H1 (cell line): ENCODE measurements around the gene HMGA1. TPM values are rescaled to one million over a fixed set of nuclear protein-coding genes. Genes with fewer than 3 reads are reported as not detected.

Source experiments
- CTCF ChIA-PET: fragments of 300-600 bp; sonication (Branson Sonifier 250); formaldehyde crosslinking; loops from one replicate; lab custom pipeline; 2021; ENCODE audit not compliant: partially characterized antibody; lab: Charles Lee
- POLR2A ChIA-PET: fragments of 300-600 bp; sonication (Branson Sonifier 250); formaldehyde crosslinking; loops from one replicate; lab custom pipeline; 2021; ENCODE audit warnings: inconsistent platforms; ENCODE audit not compliant: partially characterized antibody; lab: Charles Lee
- DNase-seq, 2 experiments: peaks; one replicate each; pipeline versions ENCODE4 v3.0.0 to v3.0.0-alpha.2; 2010 to 2022; ENCODE audit warnings: low spot score in 2 of 2, low read depth in 1 of 2, mixed read lengths in 1 of 2
- FAIRE-seq: peaks from 2 replicates; lab custom pipeline; 2011; peaks lifted over from hg19 to GRCh38; lab: Jason Lieb, UNC
- H2AFZ ChIP-seq: 2 replicates; pipeline ENCODE4 v1.8.1; 2012; ENCODE audit warnings: low read length, inconsistent platforms
- H2AK5ac ChIP-seq: 2 replicates; pipeline ENCODE4 v1.6.1; 2013; ENCODE audit warnings: low read depth, low read length
- H2BK120ac ChIP-seq: replicated peaks from 2 replicates; pipeline ENCODE3; 2013; ENCODE audit warnings: low read depth, low read length, inconsistent platforms
- H2BK12ac ChIP-seq: 2 replicates; pipeline ENCODE4 v1.6.1; 2013; ENCODE audit warnings: low read depth, low read length
- H2BK15ac ChIP-seq: 2 replicates; pipeline ENCODE4 v1.6.1; 2013; ENCODE audit warnings: low read length
- H2BK20ac ChIP-seq: 2 replicates; pipeline ENCODE4 v1.6.1; 2013; ENCODE audit warnings: low read length
- H2BK5ac ChIP-seq: 2 replicates; pipeline ENCODE4 v1.6.1; 2013; ENCODE audit warnings: low read depth, low read length
- H3K14ac ChIP-seq: 2 replicates; pipeline ENCODE4 v1.6.1; 2013; ENCODE audit warnings: inconsistent platforms; ENCODE audit not compliant: insufficient read length
- H3K18ac ChIP-seq: 2 replicates; pipeline ENCODE4 v1.6.1; 2013; ENCODE audit warnings: low read length; ENCODE audit errors: extremely low read depth
- H3K23ac ChIP-seq: 2 replicates; pipeline ENCODE4 v1.6.1; 2013; ENCODE audit warnings: inconsistent platforms; ENCODE audit not compliant: insufficient read length
- H3K23me2 ChIP-seq: 2 replicates; pipeline ENCODE4 v1.6.1; 2013; ENCODE audit warnings: low read depth, low read length
- H3K27ac ChIP-seq: 2 replicates; pipeline ENCODE4 v1.6.1; 2011; ENCODE audit warnings: low read depth, low read length, inconsistent platforms
- H3K27me3 ChIP-seq, 4 experiments: replicated peaks in 1 of 4; 1 replicate in 1 of 4; 2 replicates in 3 of 4; pipeline versions ENCODE4 v1.6.1 to v1.8.1; 2011 to 2013; ENCODE audit warnings: low read length in 3 of 4, mild to moderate bottlenecking in 3 of 4, inconsistent platforms in 2 of 4, mixed read lengths in 2 of 4, moderate library complexity in 1 of 4; ENCODE audit not compliant: control insufficient read depth in 3 of 4, insufficient read depth in 3 of 4; ENCODE audit errors: extremely low read depth in 1 of 4
- H3K36me3 ChIP-seq, 4 experiments: 2 replicates each; pipeline versions ENCODE4 v1.6.1 to v1.8.1; 2011 to 2013; ENCODE audit warnings: mild to moderate bottlenecking in 4 of 4, low read length in 3 of 4, moderate library complexity in 2 of 4, control low read depth in 1 of 4, inconsistent platforms in 1 of 4; ENCODE audit not compliant: insufficient read depth in 4 of 4, control insufficient read depth in 2 of 4
- H3K4ac ChIP-seq: replicated peaks from 2 replicates; pipeline ENCODE3; 2013; ENCODE audit warnings: low read length, low read depth, mixed read lengths, inconsistent platforms; ENCODE audit not compliant: insufficient read length
- H3K4me1 ChIP-seq, 4 experiments: replicated peaks in 1 of 4; 1 replicate in 1 of 4; 2 replicates in 3 of 4; pipeline versions ENCODE4 v1.6.1 to v1.8.1; 2011 to 2013; ENCODE audit warnings: low read length in 3 of 4, inconsistent platforms in 2 of 4, mixed read lengths in 1 of 4; ENCODE audit not compliant: insufficient read depth in 4 of 4, control insufficient read depth in 3 of 4
- H3K4me2 ChIP-seq, 2 experiments: 2 replicates each; pipeline versions ENCODE4 v1.6.1 to v1.8.1; 2011 to 2013; ENCODE audit warnings: low read depth in 2 of 2, low read length in 2 of 2, control low read depth in 1 of 2, inconsistent platforms in 1 of 2, mild to moderate bottlenecking in 1 of 2; ENCODE audit not compliant: insufficient read depth in 1 of 2
- H3K4me3 ChIP-seq, 4 experiments: fragments of 200-600, 300-600 bp in 1 of 4; sonication (generic), shearing (Covaris generic), sonication (Bioruptor Twin) in 1 of 4; 2 replicates each; pipeline versions ENCODE4 v1.5.1 to v1.8.1; 2011 to 2016; ENCODE audit warnings: low read length in 4 of 4, low read depth in 3 of 4, control low read depth in 2 of 4, inconsistent platforms in 2 of 4, mild to moderate bottlenecking in 2 of 4, mixed read lengths in 1 of 4, moderate library complexity in 1 of 4; ENCODE audit not compliant: insufficient read depth in 2 of 4; ENCODE audit errors: extremely low read depth in 1 of 4
- H3K56ac ChIP-seq: replicated peaks from 2 replicates; pipeline ENCODE3; 2013; ENCODE audit warnings: low read depth, mild to moderate bottlenecking, mixed read lengths, low read length, inconsistent platforms; ENCODE audit not compliant: insufficient read length
- H3K79me1 ChIP-seq: 2 replicates; pipeline ENCODE4 v1.6.1; 2013; ENCODE audit warnings: low read depth, low read length, control low read depth
- H3K79me2 ChIP-seq, 2 experiments: 2 replicates each; pipeline versions ENCODE4 v1.6.1 to v1.8.1; 2012 to 2013; ENCODE audit warnings: low read length in 2 of 2, mild to moderate bottlenecking in 2 of 2, inconsistent platforms in 1 of 2; ENCODE audit not compliant: insufficient read depth in 2 of 2, control insufficient read depth in 1 of 2
- H3K9ac ChIP-seq, 4 experiments: replicated peaks in 1 of 4; 1 replicate in 1 of 4; 2 replicates in 3 of 4; pipeline versions ENCODE4 v1.6.1 to v1.8.1; 2011 to 2013; ENCODE audit warnings: low read depth in 3 of 4, low read length in 3 of 4, control low read depth in 2 of 4, mild to moderate bottlenecking in 2 of 4, moderate library complexity in 2 of 4, inconsistent platforms in 1 of 4; ENCODE audit errors: extremely low read depth in 1 of 4
- H3K9me3 ChIP-seq, 2 experiments: 2 replicates each; pipeline versions ENCODE4 v1.6.1 to v1.8.1; 2012 to 2013; ENCODE audit warnings: mild to moderate bottlenecking in 2 of 2, moderate library complexity in 2 of 2, control low read depth in 1 of 2, inconsistent platforms in 1 of 2, low read depth in 1 of 2, low read length in 1 of 2, mixed read lengths in 1 of 2; ENCODE audit not compliant: insufficient read depth in 2 of 2
- H4K20me1 ChIP-seq, 2 experiments: replicated peaks in 1 of 2; 2 replicates each; pipeline versions ENCODE3 to v1.8.1; 2011 to 2013; ENCODE audit warnings: inconsistent platforms in 2 of 2, low read length in 2 of 2, mild to moderate bottlenecking in 1 of 2; ENCODE audit not compliant: insufficient read depth in 2 of 2, control insufficient read depth in 1 of 2
- H4K5ac ChIP-seq: 2 replicates; pipeline ENCODE4 v1.6.1; 2013; ENCODE audit warnings: low read length, low read depth, mixed read lengths, inconsistent platforms; ENCODE audit not compliant: insufficient read length
- H4K8ac ChIP-seq: 2 replicates; pipeline ENCODE4 v1.8.0; 2013; ENCODE audit warnings: mild to moderate bottlenecking, moderate library complexity, low read length, inconsistent platforms; ENCODE audit not compliant: insufficient read depth; ENCODE audit errors: extremely low read depth
- H4K91ac ChIP-seq: replicated peaks from 2 replicates; pipeline ENCODE3; 2013; ENCODE audit warnings: low read length, mixed read lengths, inconsistent platforms; ENCODE audit not compliant: insufficient read length
- BCL11A ChIP-seq, 2 experiments: IDR thresholded peaks; one replicate each; pipeline ENCODE4 v1.6.1; 2011; ENCODE audit warnings: low read depth in 2 of 2, low read length in 2 of 2, mild to moderate bottlenecking in 2 of 2
- CBX8 ChIP-seq: fragments of 300-800, 300-1000 bp; sonication (generic); IDR thresholded peaks from 2 replicates; pipeline ENCODE4 v1.7.1; 2016; ENCODE audit warnings: low read depth, low read length, borderline replicate concordance
- EZH2 ChIP-seq: fragments of 200-600 bp; sonication (generic); IDR thresholded peaks from 2 replicates; pipeline ENCODE4 v1.7.1; 2012; ENCODE audit warnings: low read depth, mild to moderate bottlenecking, moderate library complexity, low read length, inconsistent platforms; ENCODE audit not compliant: severe bottlenecking
- WGBS, 2 experiments: shearing (Covaris generic) in 1 of 2; methylation state at CpG; one replicate each; pipeline versions ENCODE4 v1.1.6 to v1.1.7; 2013 to 2015; ENCODE audit warnings: low lambda C conversion rate in 2 of 2, mixed read lengths in 2 of 2, inconsistent platforms in 1 of 2, low coverage in 1 of 2, missing lambda C conversion rate in 1 of 2; ENCODE audit not compliant: insufficient replicate concordance in 2 of 2, insufficient coverage in 1 of 2, insufficient read length in 1 of 2; ENCODE audit errors: extremely low coverage in 1 of 2, missing lambda C conversion rate in 1 of 2; 5-methylcytosine and 5-hydroxymethylcytosine counted together
- polyA plus RNA-seq, 7 experiments: library from polyadenylated mRNA; depleted of rRNA in 3 of 7; stranded (reverse) in 5 of 7; unstranded in 2 of 7; fragments of >200 nt in 5 of 7; fragments of 200-250 nt in 2 of 7; gene quantifications; 1 replicate in 5 of 7; 2 replicates in 1 of 7; 4 replicates in 1 of 7; pipeline versions ENCODE4 v1.2.1 to v1.2.3, GENCODE V29; 2011 to 2013; ENCODE audit warnings: missing spikeins in 2 of 7, mixed read lengths in 2 of 7
- total RNA-seq: library from RNA; stranded (reverse); fragmentation: NEBNext Ultra II Directional; extraction: Animal tissue kit (Norgen Biotek cat#: 25700); gene quantifications from 2 replicates; pipeline ENCODE4 v1.2.1, GENCODE V29; 2021
- TF ChIP-seq, protein P1 (sequence below), 3 experiments: IDR thresholded peaks; 1 replicate in 2 of 3; 2 replicates in 1 of 3; pipeline versions ENCODE4 v1.5.1 to v1.6.1; 2011; ENCODE audit warnings: low read length in 3 of 3, mild to moderate bottlenecking in 3 of 3, inconsistent platforms in 2 of 3, low read depth in 1 of 3, moderate library complexity in 1 of 3; ENCODE audit not compliant: insufficient read depth in 1 of 3; ENCODE audit errors: control extremely low read depth in 1 of 3

HMGA1 gene
- total and polyA plus RNA-seq, 2 of the 8 experiments (the other 6 are each of a cell fraction or from before 2014, with no cell fraction given), result 1,557 to 2,636 TPM

DNA sequence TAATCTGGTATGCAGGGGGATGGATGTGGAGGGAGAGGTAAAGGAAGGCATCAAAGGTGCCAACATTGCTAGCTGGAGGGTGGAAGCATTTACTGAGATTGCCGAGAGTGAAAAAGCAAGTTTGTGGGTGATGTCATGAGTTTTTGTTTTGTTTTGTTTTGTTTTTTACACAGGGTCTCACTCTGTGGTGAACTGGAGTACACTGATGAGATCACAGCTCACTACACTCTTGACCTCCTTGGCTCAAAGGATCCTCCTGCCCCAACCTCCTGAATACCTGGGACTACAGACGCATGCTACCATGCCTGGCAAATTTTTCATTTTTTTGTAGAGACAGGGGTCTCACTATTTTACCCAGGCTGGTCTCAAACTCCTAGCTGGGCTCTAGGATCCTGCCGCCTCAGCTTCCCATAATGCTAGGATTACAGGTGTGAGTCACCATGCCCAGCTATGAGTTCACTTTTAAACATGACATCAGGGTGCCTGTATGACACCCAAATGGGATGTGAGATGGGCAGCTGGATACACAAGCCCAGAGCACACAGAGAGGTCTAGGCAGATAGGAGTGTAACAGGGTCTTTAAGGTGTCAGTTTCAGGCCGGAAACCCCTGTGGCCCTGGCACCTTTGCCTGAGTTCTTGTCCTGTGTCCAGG, 35.1 kb upstream of the HMGA1 start:
- Histone ChIP-seq H2BK15ac (peak overlapping the region; percentile 85), H2AFZ (no peak overlapping the region), H3K9ac (no peak overlapping the region), H3K23me2 (peaks cover 3% of the 10 kb centered on the region; the same call in 1 of the 2 replicates), H3K79me2 (no peaks in the 10 kb centered on the region), H3K4ac (no peak overlapping the region), H3K27ac (no peak overlapping the region), H4K20me1 (no peaks in the 10 kb centered on the region), H4K8ac (no peak overlapping the region; the same call in 1 of the 2 replicates), H2AK5ac (peak overlapping the region; percentile 69; the same call in 1 of the 2 replicates), H2BK12ac (peak overlapping the region; percentile 39; the same call in 1 of the 2 replicates), H3K4me3 (no peak overlapping the region), H3K4me2 (no peak overlapping the region), H3K79me1 (no peaks in the 10 kb centered on the region), H2BK20ac (peak overlapping the region; percentile 84; the same call in 1 of the 2 replicates), H3K23ac (no peak overlapping the region), H3K27me3 (peaks cover 0 to 2% (median 0%) of the 10 kb centered on the region in 4 experiments; a peak in 1 of 7 replicates), H4K91ac (no peak overlapping the region), H3K9me3 (no peaks in the 10 kb centered on the region), H2BK5ac (peak overlapping the region; percentile 3; the same call in 1 of the 2 replicates), H3K4me1 (peaks cover 2 to 12% (median 6%) of the 10 kb centered on the region in 4 experiments), H3K36me3 (no peaks in the 10 kb centered on the region)
- 93% methylated on average over 4 of the region's 4 CpGs; no CpG with 5 or more reads in 1 of the 2 experiments for WGBS, 2 experiments
- ChIA-PET POLR2A (interaction anchor here (1.1 to 10.7 kb wide), 14 partner anchors 12 to 228 kb away, joined by 3 to 212 read pairs (median 6); partner anchors contain the start of genes HMGA1 and SMIM29), CTCF (interaction anchor here (0.6 to 2.2 kb wide), 13 partner anchors 9 to 188 kb away, joined by 3 to 11 read pairs (median 3); partner anchors contain the start of gene HMGA1)
- no peak for DNase-seq
- no peak for TF ChIP-seq BCL11A (IDR thresholded peaks at IDR 0.05; ENCODE audit: low read depth in 2 of 2, low read length in 2 of 2)
- TF ChIP-seq CBX8, result no peak
- TF ChIP-seq, protein P1, sequence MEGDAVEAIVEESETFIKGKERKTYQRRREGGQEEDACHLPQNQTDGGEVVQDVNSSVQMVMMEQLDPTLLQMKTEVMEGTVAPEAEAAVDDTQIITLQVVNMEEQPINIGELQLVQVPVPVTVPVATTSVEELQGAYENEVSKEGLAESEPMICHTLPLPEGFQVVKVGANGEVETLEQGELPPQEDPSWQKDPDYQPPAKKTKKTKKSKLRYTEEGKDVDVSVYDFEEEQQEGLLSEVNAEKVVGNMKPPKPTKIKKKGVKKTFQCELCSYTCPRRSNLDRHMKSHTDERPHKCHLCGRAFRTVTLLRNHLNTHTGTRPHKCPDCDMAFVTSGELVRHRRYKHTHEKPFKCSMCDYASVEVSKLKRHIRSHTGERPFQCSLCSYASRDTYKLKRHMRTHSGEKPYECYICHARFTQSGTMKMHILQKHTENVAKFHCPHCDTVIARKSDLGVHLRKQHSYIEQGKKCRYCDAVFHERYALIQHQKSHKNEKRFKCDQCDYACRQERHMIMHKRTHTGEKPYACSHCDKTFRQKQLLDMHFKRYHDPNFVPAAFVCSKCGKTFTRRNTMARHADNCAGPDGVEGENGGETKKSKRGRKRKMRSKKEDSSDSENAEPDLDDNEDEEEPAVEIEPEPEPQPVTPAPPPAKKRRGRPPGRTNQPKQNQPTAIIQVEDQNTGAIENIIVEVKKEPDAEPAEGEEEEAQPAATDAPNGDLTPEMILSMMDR (IDR thresholded peaks at IDR 0.05; ENCODE audit: control extremely low read depth in 1 of 3, insufficient read depth in 1 of 3, low read depth in 1 of 3, low read length in 3 of 3), result no peak
- TF ChIP-seq EZH2, result no peak
- TF ChIP-seq, all 59 proteins: peak for 0
- no peak overlapping the region for H3K18ac ChIP-seq
- H3K56ac ChIP-seq, result no peak overlapping the region
- no peak overlapping the region for H2BK120ac ChIP-seq
- H4K5ac ChIP-seq, result no peak overlapping the region
- no peak for FAIRE-seq
- H3K14ac ChIP-seq, result no peak overlapping the region
